HL-60 (cell line): Measurements from ENCODE around the gene TEDDM1.

Experiments
- DNase-seq, 2 experiments: peaks; one replicate each; pipeline ENCODE4 v3.0.0-alpha.2; 2010 to 2020; ENCODE audit warnings: low read depth in 1 of 2, low spot score in 1 of 2
- H3K27ac ChIP-seq: fragments of 250-450 bp; sonication (Bioruptor Pico); replicated peaks from 2 replicates; pipeline ENCODE4 v1.5.1; 2020; ENCODE audit warnings: mild to moderate bottlenecking, moderate library complexity
- H3K27me3 ChIP-seq: fragments of 250-450 bp; sonication (Bioruptor Pico); 2 replicates; pipeline ENCODE4 v1.5.1; 2021; ENCODE audit warnings: mild to moderate bottlenecking, moderate library complexity; ENCODE audit not compliant: insufficient read depth, poor library complexity, severe bottlenecking
- H3K4me3 ChIP-seq: replicated peaks from 2 replicates; pipeline ENCODE4 v1.5.1; 2011; ENCODE audit warnings: mild to moderate bottlenecking, control low read depth, low read length; ENCODE audit not compliant: insufficient read depth
- GABPA ChIP-seq: IDR thresholded peaks from 2 replicates; pipeline ENCODE4 v1.6.1; 2012; ENCODE audit warnings: low read depth
- POLR2AphosphoS5 ChIP-seq: IDR thresholded peaks from 2 replicates; pipeline ENCODE4 v1.6.1; 2012; ENCODE audit warnings: low read depth
- SPI1 ChIP-seq: IDR thresholded peaks from 2 replicates; pipeline ENCODE4 v1.6.1; 2012; ENCODE audit warnings: low read depth, mild to moderate bottlenecking, borderline replicate concordance
- TF ChIP-seq, protein P1 (sequence below): IDR thresholded peaks from one replicate; pipeline ENCODE4 v1.5.1; 2011; ENCODE audit warnings: low read length, control low read depth, inconsistent platforms; ENCODE audit not compliant: insufficient read depth
- TF ChIP-seq, protein P2 (sequence below): IDR thresholded peaks from 2 replicates; pipeline ENCODE4 v1.6.1; 2012; ENCODE audit warnings: low read depth; ENCODE audit not compliant: insufficient replicate concordance

Gene TEDDM1

DNA sequence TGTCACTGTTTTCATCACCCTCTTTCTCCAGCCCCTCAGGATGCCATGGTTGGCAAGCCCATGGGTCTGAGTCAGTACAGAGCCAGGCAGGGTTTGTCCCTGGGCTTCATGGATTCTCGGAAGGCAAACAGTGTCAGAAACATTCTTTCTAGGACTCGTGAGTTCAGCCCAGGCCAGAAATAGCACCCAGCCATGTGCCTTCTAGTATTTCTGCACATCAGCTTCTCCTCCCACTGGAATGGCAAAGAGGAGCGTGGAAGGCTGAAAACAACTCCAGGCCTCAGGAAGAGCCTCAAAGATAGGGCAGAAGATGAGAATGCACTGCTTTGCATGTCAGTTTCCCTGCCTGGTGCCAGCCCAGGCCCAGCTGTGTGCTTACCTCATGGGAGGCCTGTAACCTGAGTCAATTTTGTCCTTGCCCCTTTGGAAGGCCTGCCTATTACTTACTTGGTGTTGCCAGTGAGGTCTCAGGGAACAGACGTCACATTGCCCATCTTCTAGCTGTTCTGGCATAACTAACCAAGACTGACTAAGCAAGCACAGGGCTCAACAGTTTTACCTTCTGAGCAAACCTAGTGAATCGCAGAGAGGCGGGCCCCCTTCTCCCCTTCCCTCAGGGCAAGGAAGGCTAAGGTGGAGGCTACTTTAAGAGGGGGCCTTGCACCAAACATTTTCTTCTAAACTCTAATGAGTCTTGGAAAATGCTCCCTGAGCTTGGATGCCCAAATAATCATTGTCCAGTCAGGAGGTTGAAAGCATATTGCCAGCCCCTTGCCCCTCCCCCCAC, 51.3 kb downstream of the TEDDM1 start:
- H3K27ac ChIP-seq, result no peak overlapping the region
- no peak overlapping the region for H3K4me3 ChIP-seq
- TF ChIP-seq POLR2AphosphoS5, result no peak
- TF ChIP-seq, protein P1, sequence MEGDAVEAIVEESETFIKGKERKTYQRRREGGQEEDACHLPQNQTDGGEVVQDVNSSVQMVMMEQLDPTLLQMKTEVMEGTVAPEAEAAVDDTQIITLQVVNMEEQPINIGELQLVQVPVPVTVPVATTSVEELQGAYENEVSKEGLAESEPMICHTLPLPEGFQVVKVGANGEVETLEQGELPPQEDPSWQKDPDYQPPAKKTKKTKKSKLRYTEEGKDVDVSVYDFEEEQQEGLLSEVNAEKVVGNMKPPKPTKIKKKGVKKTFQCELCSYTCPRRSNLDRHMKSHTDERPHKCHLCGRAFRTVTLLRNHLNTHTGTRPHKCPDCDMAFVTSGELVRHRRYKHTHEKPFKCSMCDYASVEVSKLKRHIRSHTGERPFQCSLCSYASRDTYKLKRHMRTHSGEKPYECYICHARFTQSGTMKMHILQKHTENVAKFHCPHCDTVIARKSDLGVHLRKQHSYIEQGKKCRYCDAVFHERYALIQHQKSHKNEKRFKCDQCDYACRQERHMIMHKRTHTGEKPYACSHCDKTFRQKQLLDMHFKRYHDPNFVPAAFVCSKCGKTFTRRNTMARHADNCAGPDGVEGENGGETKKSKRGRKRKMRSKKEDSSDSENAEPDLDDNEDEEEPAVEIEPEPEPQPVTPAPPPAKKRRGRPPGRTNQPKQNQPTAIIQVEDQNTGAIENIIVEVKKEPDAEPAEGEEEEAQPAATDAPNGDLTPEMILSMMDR, result no peak
- TF ChIP-seq, protein P2, sequence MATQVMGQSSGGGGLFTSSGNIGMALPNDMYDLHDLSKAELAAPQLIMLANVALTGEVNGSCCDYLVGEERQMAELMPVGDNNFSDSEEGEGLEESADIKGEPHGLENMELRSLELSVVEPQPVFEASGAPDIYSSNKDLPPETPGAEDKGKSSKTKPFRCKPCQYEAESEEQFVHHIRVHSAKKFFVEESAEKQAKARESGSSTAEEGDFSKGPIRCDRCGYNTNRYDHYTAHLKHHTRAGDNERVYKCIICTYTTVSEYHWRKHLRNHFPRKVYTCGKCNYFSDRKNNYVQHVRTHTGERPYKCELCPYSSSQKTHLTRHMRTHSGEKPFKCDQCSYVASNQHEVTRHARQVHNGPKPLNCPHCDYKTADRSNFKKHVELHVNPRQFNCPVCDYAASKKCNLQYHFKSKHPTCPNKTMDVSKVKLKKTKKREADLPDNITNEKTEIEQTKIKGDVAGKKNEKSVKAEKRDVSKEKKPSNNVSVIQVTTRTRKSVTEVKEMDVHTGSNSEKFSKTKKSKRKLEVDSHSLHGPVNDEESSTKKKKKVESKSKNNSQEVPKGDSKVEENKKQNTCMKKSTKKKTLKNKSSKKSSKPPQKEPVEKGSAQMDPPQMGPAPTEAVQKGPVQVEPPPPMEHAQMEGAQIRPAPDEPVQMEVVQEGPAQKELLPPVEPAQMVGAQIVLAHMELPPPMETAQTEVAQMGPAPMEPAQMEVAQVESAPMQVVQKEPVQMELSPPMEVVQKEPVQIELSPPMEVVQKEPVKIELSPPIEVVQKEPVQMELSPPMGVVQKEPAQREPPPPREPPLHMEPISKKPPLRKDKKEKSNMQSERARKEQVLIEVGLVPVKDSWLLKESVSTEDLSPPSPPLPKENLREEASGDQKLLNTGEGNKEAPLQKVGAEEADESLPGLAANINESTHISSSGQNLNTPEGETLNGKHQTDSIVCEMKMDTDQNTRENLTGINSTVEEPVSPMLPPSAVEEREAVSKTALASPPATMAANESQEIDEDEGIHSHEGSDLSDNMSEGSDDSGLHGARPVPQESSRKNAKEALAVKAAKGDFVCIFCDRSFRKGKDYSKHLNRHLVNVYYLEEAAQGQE, result no peak
- no peak for TF ChIP-seq GABPA
- no peak for TF ChIP-seq SPI1
- DNase-seq, result no peak
- H3K27me3 ChIP-seq, result no peaks in the 10 kb centered on the region
